ENCODE measurements around the gene RNF13. TPM values are rescaled to one million over a fixed set of nuclear protein-coding genes. Genes with fewer than 3 reads are reported as not detected.
A peak's percentile ranks its signal among the peaks of the same experiment; 100 is the strongest.
"Not testable (repeated sequence)": the region's sequence is repeated elsewhere in the genome, so short reads cannot be mapped to it uniquely, and the experiment has no call there.

Gene RNF13
- total RNA-seq, 1 experiment from 2014 or later: 36.5 TPM

GRCh38 chr3:149971403-149972075, 158.5 kb downstream of the RNF13 start:
- intact Hi-C loops (cut with micrococcal nuclease): loop anchor here (1.0 kb wide), 1 partner anchor 213 kb away; no protein-coding TSS in a partner anchor
- DNase-seq (ENCODE audit: unreplicated experiment): peak; percentile 73
- Mint-ChIP-seq H3K27me3 (ENCODE audit: insufficient read depth, unreplicated experiment) (no peaks in the 10 kb centered on the region), H3K9me3 (ENCODE audit: unreplicated experiment) (no peaks in the 10 kb centered on the region), H3K4me1 (ENCODE audit: insufficient read depth, unreplicated experiment) (peaks cover 16% of the 10 kb centered on the region), H3K36me3 (ENCODE audit: insufficient read depth, unreplicated experiment) (peaks cover 16% of the 10 kb centered on the region), H3K27ac (ENCODE audit: low read depth, unreplicated experiment) (peak overlapping the region; percentile 84), H3K4me3 (ENCODE audit: unreplicated experiment) (peak overlapping the region; percentile 80)
- BruUV-seq (replicated peaks): TSS peak; percentile 62
- CTCF ChIA-PET: interaction anchor here (1.1 to 2.0 kb wide), 4 partner anchors 207 to 255 kb away, joined by 3 to 8 read pairs (median 5); no protein-coding TSS in a partner anchor
- no peak for TF ChIP-seq CTCF (IDR thresholded peaks at IDR 0.05; ENCODE audit: unreplicated experiment)
- POLR2A ChIA-PET: interaction anchor here (0.6 to 9.7 kb wide), 29 partner anchors 9 to 791 kb away, joined by 3 to 119 read pairs (median 4); partner anchors contain the start of genes EIF2A, RNF13, SERP1 and TSC22D2

GRCh38 chr3:149975919-149976318, 162.9 kb downstream of the RNF13 start:
- intact Hi-C loops (cut with micrococcal nuclease): no loop called here
- no peaks in the 10 kb centered on the region for H3K27me3 Mint-ChIP-seq (ENCODE audit: insufficient read depth, unreplicated experiment)
- H3K4me1 Mint-ChIP-seq (ENCODE audit: insufficient read depth, unreplicated experiment): peaks cover 9% of the 10 kb centered on the region
- peaks cover 6% of the 10 kb centered on the region for H3K36me3 Mint-ChIP-seq (ENCODE audit: insufficient read depth, unreplicated experiment)
- H3K9me3 Mint-ChIP-seq (ENCODE audit: unreplicated experiment): no peaks in the 10 kb centered on the region
- H3K4me3 Mint-ChIP-seq (ENCODE audit: unreplicated experiment): no peak overlapping the region
- ChIA-PET POLR2A (no interaction called here), CTCF (no interaction called here)
- BruUV-seq (replicated peaks): no TSS peak
- DNase-seq (ENCODE audit: unreplicated experiment): no peak
- H3K27ac Mint-ChIP-seq (ENCODE audit: low read depth, unreplicated experiment): no peak overlapping the region
- no peak for TF ChIP-seq CTCF (IDR thresholded peaks at IDR 0.05; ENCODE audit: unreplicated experiment)

GRCh38 chr3:149977386-149977785, 164.4 kb downstream of the RNF13 start:
- ChIA-PET CTCF (interaction anchor here (0.6 to 1.0 kb wide), 3 partner anchors 40 to 207 kb away, joined by 3 read pairs; no protein-coding TSS in a partner anchor), POLR2A (interaction anchor here (1.5 kb wide), 1 partner anchor 9 kb away, joined by 4 read pairs; no protein-coding TSS in a partner anchor)
- intact Hi-C loops (cut with micrococcal nuclease): no loop called here
- Mint-ChIP-seq H3K27me3 (ENCODE audit: insufficient read depth, unreplicated experiment) (no peaks in the 10 kb centered on the region), H3K4me1 (ENCODE audit: insufficient read depth, unreplicated experiment) (peaks cover under 1% of the 10 kb centered on the region), H3K36me3 (ENCODE audit: insufficient read depth, unreplicated experiment) (no peaks in the 10 kb centered on the region), H3K9me3 (ENCODE audit: unreplicated experiment) (no peaks in the 10 kb centered on the region), H3K27ac (ENCODE audit: low read depth, unreplicated experiment) (no peak overlapping the region), H3K4me3 (ENCODE audit: unreplicated experiment) (no peak overlapping the region)
- no peak for DNase-seq (ENCODE audit: unreplicated experiment)
- TF ChIP-seq CTCF (IDR thresholded peaks at IDR 0.05; ENCODE audit: unreplicated experiment): no peak
- no TSS peak for BruUV-seq (replicated peaks)

- H3K27me3 Mint-ChIP-seq (ENCODE audit: insufficient read depth, unreplicated experiment); BruUV-seq (replicated peaks); H3K4me1 Mint-ChIP-seq (ENCODE audit: insufficient read depth, unreplicated experiment); POLR2A ChIA-PET; DNase-seq (ENCODE audit: unreplicated experiment); H3K36me3 Mint-ChIP-seq (ENCODE audit: insufficient read depth, unreplicated experiment); H3K27ac Mint-ChIP-seq (ENCODE audit: low read depth, unreplicated experiment); H3K9me3 Mint-ChIP-seq (ENCODE audit: unreplicated experiment); H3K4me3 Mint-ChIP-seq (ENCODE audit: unreplicated experiment); intact Hi-C loops (cut with micrococcal nuclease): not testable (repeated sequence)
- CTCF ChIA-PET: interaction anchor here (0.6 kb wide), 1 partner anchor 567 kb away, joined by 5 read pairs; no protein-coding TSS in a partner anchor
Observed at GRCh38 chr3:149981979-149982378, 169.0 kb downstream of the RNF13 start.

- POLR2A ChIA-PET; H3K4me3 Mint-ChIP-seq (ENCODE audit: unreplicated experiment); H3K4me1 Mint-ChIP-seq (ENCODE audit: insufficient read depth, unreplicated experiment); H3K36me3 Mint-ChIP-seq (ENCODE audit: insufficient read depth, unreplicated experiment); H3K9me3 Mint-ChIP-seq (ENCODE audit: unreplicated experiment); BruUV-seq (replicated peaks); intact Hi-C loops (cut with micrococcal nuclease); H3K27me3 Mint-ChIP-seq (ENCODE audit: insufficient read depth, unreplicated experiment); DNase-seq (ENCODE audit: unreplicated experiment); CTCF ChIA-PET; H3K27ac Mint-ChIP-seq (ENCODE audit: low read depth, unreplicated experiment): not testable (repeated sequence)
Observed at GRCh38 chr3:149983053-149983452, 170.0 kb downstream of the RNF13 start.

All from MCF 10A (cell line).